DOHH2 (cell line): ENCODE measurements around the gene UGT1A8.

Source experiments
- H3F3A ChIP-seq: fragments of 200-600 bp; sonication (generic), shearing (Covaris generic); 2 replicates; pipeline ENCODE4 v1.6.0; 2016; ENCODE audit warnings: antibody characterized with exemption, mild to moderate bottlenecking; ENCODE audit not compliant: control insufficient read depth, insufficient read depth
- H3K27ac ChIP-seq: fragments of 200-600 bp; sonication (generic); 2 replicates; pipeline ENCODE4 v1.5.1; 2014; ENCODE audit warnings: low read depth, mild to moderate bottlenecking, low read length, moderate library complexity
- H3K27me3 ChIP-seq: fragments of 200-600 bp; sonication (generic); 2 replicates; pipeline ENCODE4 v1.6.1; 2014; ENCODE audit warnings: mild to moderate bottlenecking, low read length, mixed read lengths; ENCODE audit not compliant: control insufficient read depth
- H3K36me3 ChIP-seq: fragments of 200-600 bp; sonication (generic); 2 replicates; pipeline ENCODE4 v1.6.1; 2014; ENCODE audit warnings: mild to moderate bottlenecking, low read length, moderate library complexity, mixed read lengths; ENCODE audit not compliant: control insufficient read depth
- H3K4me1 ChIP-seq: fragments of 200-600 bp; sonication (generic); 2 replicates; pipeline ENCODE4 v1.6.1; 2014; ENCODE audit warnings: mild to moderate bottlenecking, low read length, mixed read lengths; ENCODE audit not compliant: control insufficient read depth
- H3K4me2 ChIP-seq: fragments of 200-600 bp; sonication (generic); 2 replicates; pipeline ENCODE4 v1.6.0; 2014; ENCODE audit warnings: mild to moderate bottlenecking, low read length, moderate library complexity
- H3K4me3 ChIP-seq: fragments of 200-600 bp; sonication (generic); 2 replicates; pipeline ENCODE4 v1.5.1; 2014; ENCODE audit warnings: mild to moderate bottlenecking, low read length, mixed read lengths
- H3K79me2 ChIP-seq: fragments of 200-600 bp; sonication (generic); 2 replicates; pipeline ENCODE4 v1.6.1; 2014; ENCODE audit warnings: mild to moderate bottlenecking, low read length, mixed read lengths; ENCODE audit not compliant: control insufficient read depth
- H3K9me2 ChIP-seq: fragments of 200-600 bp; sonication (generic); replicated peaks from 2 replicates; pipeline ENCODE4 v1.6.1; 2014; ENCODE audit warnings: mild to moderate bottlenecking, low read length, mixed read lengths; ENCODE audit not compliant: control insufficient read depth
- H3K9me3 ChIP-seq: fragments of 200-600 bp; sonication (generic); 2 replicates; pipeline ENCODE4 v1.6.1; 2014; ENCODE audit warnings: antibody characterized with exemption, low read length, mixed read lengths; ENCODE audit not compliant: control insufficient read depth, insufficient read depth
- H4K20me1 ChIP-seq: fragments of 200-600 bp; sonication (generic); 2 replicates; pipeline ENCODE4 v1.6.0; 2014; ENCODE audit warnings: low read depth, mild to moderate bottlenecking, antibody characterized with exemption, low read length, moderate library complexity; ENCODE audit not compliant: control insufficient read depth, insufficient read depth
- EZH2phosphoT487 ChIP-seq: fragments of 200-600 bp; sonication (generic); IDR thresholded peaks from 2 replicates; pipeline ENCODE4 v1.6.1; 2017; ENCODE audit warnings: borderline replicate concordance, mild to moderate bottlenecking, antibody characterized with exemption, low read length, moderate library complexity, mixed read lengths
- TF ChIP-seq, protein P1 (sequence below): fragments of 200-600 bp; sonication (generic); IDR thresholded peaks from one replicate; pipeline ENCODE4 v1.5.1; 2014; ENCODE audit warnings: antibody characterized with exemption, mild to moderate bottlenecking, low read depth, low read length; ENCODE audit not compliant: poor library complexity, severe bottlenecking

The UGT1A8 gene

DNA sequence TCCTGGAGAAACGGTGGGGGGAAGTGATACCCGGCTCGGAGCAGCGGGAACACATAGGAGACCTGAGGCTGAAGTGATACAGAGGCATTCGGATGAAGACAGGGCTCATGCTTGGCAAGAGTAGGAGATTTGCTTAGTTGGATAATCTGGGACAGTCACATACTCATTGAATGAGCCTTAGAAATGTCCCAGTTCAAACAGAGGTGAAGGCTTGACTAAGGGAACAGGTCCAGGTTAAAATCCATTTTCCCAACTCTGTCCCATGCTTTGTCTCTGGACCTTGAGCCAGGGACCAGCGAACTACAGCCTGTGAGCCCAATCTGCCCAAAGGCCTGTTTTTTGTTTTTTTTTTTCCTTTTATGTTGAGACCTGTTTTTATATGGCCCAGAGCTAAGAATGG, 76.5 kb downstream of the UGT1A8 start:
- no peaks in the 10 kb centered on the region for H3K9me2 ChIP-seq
- no peaks in the 10 kb centered on the region for H3K79me2 ChIP-seq
- H3K36me3 ChIP-seq: no peaks in the 10 kb centered on the region
- H3K4me3 ChIP-seq: no peak overlapping the region
- no peak overlapping the region for H3K4me2 ChIP-seq
- H3F3A ChIP-seq: no peaks in the 10 kb centered on the region
- H3K27ac ChIP-seq: no peak overlapping the region
- no peaks in the 10 kb centered on the region for H4K20me1 ChIP-seq
- TF ChIP-seq EZH2phosphoT487: no peak
- TF ChIP-seq, protein P1, sequence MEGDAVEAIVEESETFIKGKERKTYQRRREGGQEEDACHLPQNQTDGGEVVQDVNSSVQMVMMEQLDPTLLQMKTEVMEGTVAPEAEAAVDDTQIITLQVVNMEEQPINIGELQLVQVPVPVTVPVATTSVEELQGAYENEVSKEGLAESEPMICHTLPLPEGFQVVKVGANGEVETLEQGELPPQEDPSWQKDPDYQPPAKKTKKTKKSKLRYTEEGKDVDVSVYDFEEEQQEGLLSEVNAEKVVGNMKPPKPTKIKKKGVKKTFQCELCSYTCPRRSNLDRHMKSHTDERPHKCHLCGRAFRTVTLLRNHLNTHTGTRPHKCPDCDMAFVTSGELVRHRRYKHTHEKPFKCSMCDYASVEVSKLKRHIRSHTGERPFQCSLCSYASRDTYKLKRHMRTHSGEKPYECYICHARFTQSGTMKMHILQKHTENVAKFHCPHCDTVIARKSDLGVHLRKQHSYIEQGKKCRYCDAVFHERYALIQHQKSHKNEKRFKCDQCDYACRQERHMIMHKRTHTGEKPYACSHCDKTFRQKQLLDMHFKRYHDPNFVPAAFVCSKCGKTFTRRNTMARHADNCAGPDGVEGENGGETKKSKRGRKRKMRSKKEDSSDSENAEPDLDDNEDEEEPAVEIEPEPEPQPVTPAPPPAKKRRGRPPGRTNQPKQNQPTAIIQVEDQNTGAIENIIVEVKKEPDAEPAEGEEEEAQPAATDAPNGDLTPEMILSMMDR: no peak
- H3K4me1 ChIP-seq: no peaks in the 10 kb centered on the region
- H3K27me3 ChIP-seq: peaks cover 3% of the 10 kb centered on the region
- H3K9me3 ChIP-seq: no peaks in the 10 kb centered on the region

DNA sequence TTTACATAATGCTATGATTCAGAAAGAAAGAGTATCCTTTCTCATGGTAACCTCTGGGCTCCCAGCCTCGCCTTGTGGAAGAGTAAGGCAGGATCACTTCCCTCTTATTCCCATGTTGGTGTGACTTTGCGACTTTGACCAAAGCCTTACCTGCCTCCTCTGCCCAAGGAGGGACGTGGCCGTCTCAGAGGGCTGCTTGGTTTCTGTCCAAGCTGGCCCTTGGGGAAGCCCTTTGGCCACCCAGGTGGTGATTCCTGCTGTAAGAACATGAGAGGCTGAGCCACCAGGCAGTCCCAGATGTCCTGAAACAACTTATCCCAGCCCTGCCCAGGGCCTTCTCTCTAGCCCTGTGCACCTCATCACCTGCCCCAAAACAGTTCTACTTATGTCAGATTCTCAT, 81.3 kb downstream of the UGT1A8 start:
- TF ChIP-seq EZH2phosphoT487: no peak
- TF ChIP-seq, protein P1: no peak
- H3K27ac ChIP-seq: no peak overlapping the region
- no peak overlapping the region for H3K4me2 ChIP-seq
- no peaks in the 10 kb centered on the region for H3K27me3 ChIP-seq
- H4K20me1 ChIP-seq: no peaks in the 10 kb centered on the region
- H3K36me3 ChIP-seq: no peaks in the 10 kb centered on the region
- no peaks in the 10 kb centered on the region for H3K4me1 ChIP-seq
- H3F3A ChIP-seq: no peaks in the 10 kb centered on the region
- H3K9me2 ChIP-seq: no peaks in the 10 kb centered on the region
- H3K4me3 ChIP-seq: no peak overlapping the region
- H3K79me2 ChIP-seq: no peaks in the 10 kb centered on the region
- H3K9me3 ChIP-seq: no peaks in the 10 kb centered on the region

- H3K27ac ChIP-seq: no peak overlapping the region
- no peaks in the 10 kb centered on the region for H3K9me3 ChIP-seq
- TF ChIP-seq, protein P1: no peak
- no peak for TF ChIP-seq EZH2phosphoT487
- H3K4me1 ChIP-seq: no peaks in the 10 kb centered on the region
- H3K79me2 ChIP-seq: no peaks in the 10 kb centered on the region
- H3K27me3 ChIP-seq: no peaks in the 10 kb centered on the region
- no peak overlapping the region for H3K4me2 ChIP-seq
- no peaks in the 10 kb centered on the region for H3F3A ChIP-seq
- H3K4me3 ChIP-seq: no peak overlapping the region
- H4K20me1 ChIP-seq: no peaks in the 10 kb centered on the region
- H3K36me3 ChIP-seq: no peaks in the 10 kb centered on the region
- H3K9me2 ChIP-seq: no peaks in the 10 kb centered on the region
Measured at GRCh38 chr2:233699424-233700027, 82.1 kb downstream of the UGT1A8 start.
